ENCODE measurements around the gene EGLN1.
"Not testable (repeated sequence)": the region's sequence is repeated elsewhere in the genome, so short reads cannot be mapped to it uniquely, and the experiment has no call there.

EGLN1 gene

DNA sequence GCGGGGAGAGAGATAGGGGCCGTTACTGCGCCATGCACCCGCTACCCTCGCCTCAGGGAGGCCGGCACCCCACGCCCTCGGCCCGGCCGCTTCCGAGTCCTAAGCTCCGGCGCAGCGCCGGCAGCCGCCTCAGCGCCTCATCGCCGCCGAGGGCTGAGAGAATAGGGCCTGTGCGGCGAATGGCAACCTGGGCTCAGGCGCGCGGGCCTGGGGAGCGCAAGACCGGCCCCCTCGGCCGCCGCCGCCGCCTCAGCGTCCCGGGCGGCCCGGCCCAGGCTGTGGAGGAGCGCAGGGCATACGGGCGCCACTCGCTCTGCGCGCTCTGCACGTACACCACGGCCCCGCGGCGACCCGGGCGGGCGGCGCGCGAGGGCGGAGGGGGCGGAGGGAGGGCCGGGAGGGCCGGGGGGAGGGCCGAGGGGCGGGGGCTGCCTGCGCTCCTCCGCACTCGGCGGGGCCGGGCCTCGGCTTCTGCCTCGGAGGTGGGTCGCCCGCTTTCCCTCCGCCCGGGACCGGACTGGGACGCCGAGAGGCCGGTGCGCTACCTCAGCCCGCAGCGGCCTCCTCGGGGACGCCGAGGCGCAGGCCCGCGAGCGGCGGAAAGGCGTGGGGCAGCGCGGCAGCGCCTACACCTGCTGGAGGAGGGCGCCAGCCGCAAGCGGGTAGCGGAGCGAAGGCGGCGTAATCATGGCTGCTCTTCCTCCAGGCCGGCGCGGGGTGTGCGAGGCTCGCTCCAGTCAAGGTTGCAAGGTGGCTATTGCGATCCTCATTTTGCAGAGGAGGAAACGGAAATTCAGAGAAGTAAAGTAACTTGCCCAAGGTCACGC, at the start of gene EGLN1:
Gene EGLN1 (minus strand): TSS at position 317 of the 827 bp plus-strand sequence. CDS start 399 bp downstream, outside the sequence.
- Histone ChIP-seq H3K4me1 (ENCODE audit: control insufficient read depth, low read depth, low read length) (peaks cover 14% of the 10 kb centered on the region), H3K36me3 (ENCODE audit: control insufficient read depth, low read depth, low read length) (no peaks in the 10 kb centered on the region), H3K4me3 (ENCODE audit: low read length) (peak within 1 kb of the TSS; percentile 77), H3K27ac (ENCODE audit: low read length) (no peak within 1 kb of the TSS), H3K27me3 (ENCODE audit: control insufficient read depth, insufficient read depth, low read length) (peaks cover 79% of the 10 kb centered on the region), H3K9me3 (ENCODE audit: control insufficient read depth, low read depth, low read length) (no peaks in the 10 kb centered on the region), H3K9ac (ENCODE audit: low read length) (peak within 1 kb of the TSS; percentile 73)

DNA sequence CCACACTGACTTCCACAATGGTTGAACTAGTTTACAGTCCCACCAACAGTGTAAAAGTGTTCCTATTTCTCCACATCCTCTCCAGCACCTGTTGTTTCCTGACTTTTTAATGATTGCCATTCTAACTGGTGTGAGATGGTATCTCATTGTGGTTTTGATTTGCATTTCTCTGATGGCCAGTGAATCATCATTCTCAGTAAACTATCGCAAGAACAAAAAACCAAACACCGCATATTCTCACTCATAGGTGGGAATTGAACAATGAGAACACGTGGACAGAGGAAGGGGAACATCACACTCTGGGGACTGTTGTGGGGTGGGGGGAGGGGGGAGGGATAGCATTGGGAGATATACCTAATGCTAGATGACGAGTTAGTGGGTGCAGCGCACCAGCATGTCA, 49.4 kb upstream of the EGLN1 start:
- H3K9ac ChIP-seq (ENCODE audit: low read length); H3K27ac ChIP-seq (ENCODE audit: low read length); H3K4me1 ChIP-seq (ENCODE audit: control insufficient read depth, low read depth, low read length): not testable (repeated sequence)

DNA sequence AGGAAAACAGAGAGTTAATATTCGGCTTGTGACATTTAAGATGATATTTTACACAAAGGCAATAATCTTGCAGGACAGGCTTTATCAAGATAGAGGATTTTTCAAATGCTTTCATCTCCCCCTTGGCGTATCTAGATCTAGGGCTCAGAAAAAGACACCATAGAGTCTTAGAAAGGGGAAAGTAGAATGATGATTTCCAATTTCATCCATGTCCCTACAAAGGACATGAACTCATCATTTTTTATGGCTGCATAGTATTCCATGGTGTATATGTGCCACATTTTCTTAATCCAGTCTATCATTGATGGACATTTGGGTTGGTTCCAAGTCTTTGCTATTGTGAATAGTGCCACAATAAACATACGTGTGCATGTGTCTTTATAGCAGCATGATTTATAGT, 48.9 kb upstream of the EGLN1 start:
- not testable (repeated sequence) for H3K4me3 ChIP-seq (ENCODE audit: low read length); H3K27ac ChIP-seq (ENCODE audit: low read length); H3K4me1 ChIP-seq (ENCODE audit: control insufficient read depth, low read depth, low read length); H3K9me3 ChIP-seq (ENCODE audit: control insufficient read depth, low read depth, low read length); H3K36me3 ChIP-seq (ENCODE audit: control insufficient read depth, low read depth, low read length); H3K9ac ChIP-seq (ENCODE audit: low read length); H3K27me3 ChIP-seq (ENCODE audit: control insufficient read depth, insufficient read depth, low read length)

More for the DNA sequence above, 49.4 kb upstream of the EGLN1 start:
- not testable (repeated sequence) for H3K27me3 ChIP-seq (ENCODE audit: control insufficient read depth, insufficient read depth, low read length); H3K36me3 ChIP-seq (ENCODE audit: control insufficient read depth, low read depth, low read length); H3K4me3 ChIP-seq (ENCODE audit: low read length); H3K9me3 ChIP-seq (ENCODE audit: control insufficient read depth, low read depth, low read length)

DNA sequence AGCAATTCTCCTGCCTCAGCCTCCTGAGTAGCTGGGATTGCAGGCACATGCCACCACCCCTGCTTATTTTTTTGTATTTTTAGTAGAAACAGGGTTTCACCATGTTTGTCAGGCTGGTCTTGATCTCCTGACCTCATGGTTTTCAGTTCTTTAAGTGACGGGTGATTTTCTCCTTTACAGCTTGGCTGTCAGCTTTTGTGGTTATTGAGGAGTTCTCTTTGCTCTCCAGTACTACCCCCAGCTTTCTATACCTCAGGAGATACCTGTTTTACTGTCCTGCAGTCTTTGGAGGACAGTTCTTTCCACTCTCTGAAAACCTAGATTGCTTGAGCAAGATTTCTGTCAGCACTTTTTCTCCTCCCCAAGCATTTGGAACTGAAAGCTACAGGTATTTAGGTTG, 45.9 kb upstream of the EGLN1 start:
- H3K4me1 ChIP-seq (ENCODE audit: control insufficient read depth, low read depth, low read length): no peaks in the 10 kb centered on the region
- no peak overlapping the region for H3K4me3 ChIP-seq (ENCODE audit: low read length)
- no peak overlapping the region for H3K27ac ChIP-seq (ENCODE audit: low read length)
- H3K9me3 ChIP-seq (ENCODE audit: control insufficient read depth, low read depth, low read length): no peaks in the 10 kb centered on the region
- no peak overlapping the region for H3K9ac ChIP-seq (ENCODE audit: low read length)
- no peaks in the 10 kb centered on the region for H3K36me3 ChIP-seq (ENCODE audit: control insufficient read depth, low read depth, low read length)
- H3K27me3 ChIP-seq (ENCODE audit: control insufficient read depth, insufficient read depth, low read length): no peaks in the 10 kb centered on the region

DNA sequence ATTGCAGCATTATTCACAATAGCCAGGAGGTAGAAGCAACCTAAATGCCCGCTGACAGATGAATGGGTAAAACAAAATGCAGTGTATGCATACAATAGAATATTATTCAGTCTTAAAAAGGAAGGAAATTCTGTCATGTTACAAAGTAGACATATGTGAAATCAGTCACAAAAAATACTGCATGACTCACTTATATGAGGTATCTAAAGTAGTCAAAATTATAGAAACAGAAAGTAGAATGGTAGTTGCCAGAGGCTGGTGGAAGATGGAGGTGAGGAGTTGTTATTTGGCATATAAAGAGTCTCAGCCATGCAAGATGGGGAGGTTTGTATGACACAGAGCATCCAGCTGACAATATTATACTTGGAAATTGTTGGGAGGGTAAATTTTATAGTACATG, 43.0 kb upstream of the EGLN1 start:
- H3K27ac ChIP-seq (ENCODE audit: low read length): no peak overlapping the region
- H3K27me3 ChIP-seq (ENCODE audit: control insufficient read depth, insufficient read depth, low read length): no peaks in the 10 kb centered on the region
- H3K9me3 ChIP-seq (ENCODE audit: control insufficient read depth, low read depth, low read length): no peaks in the 10 kb centered on the region
- no peak overlapping the region for H3K4me3 ChIP-seq (ENCODE audit: low read length)
- no peaks in the 10 kb centered on the region for H3K4me1 ChIP-seq (ENCODE audit: control insufficient read depth, low read depth, low read length)
- H3K36me3 ChIP-seq (ENCODE audit: control insufficient read depth, low read depth, low read length): no peaks in the 10 kb centered on the region
- no peak overlapping the region for H3K9ac ChIP-seq (ENCODE audit: low read length)

DNA sequence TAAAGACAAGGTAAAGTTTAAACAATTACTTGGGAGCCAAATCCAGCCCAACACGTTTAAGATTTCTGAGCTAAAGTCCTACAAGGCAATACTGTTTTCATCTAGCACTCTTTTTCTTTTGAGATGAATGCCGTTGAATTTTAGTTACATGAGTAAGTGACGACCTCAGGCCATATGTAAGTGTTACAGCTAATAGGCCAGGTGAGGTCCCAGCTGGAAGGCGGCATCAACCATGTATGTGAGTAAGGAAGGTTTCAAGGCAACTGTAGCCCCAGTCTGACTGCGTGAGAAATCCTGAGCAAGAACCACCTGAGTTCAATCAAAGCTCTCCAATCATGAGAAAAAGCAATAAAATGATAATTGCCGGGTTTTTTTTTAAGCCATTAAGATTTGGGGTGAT, 41.5 kb upstream of the EGLN1 start:
- H3K27ac ChIP-seq (ENCODE audit: low read length): no peak overlapping the region
- H3K4me3 ChIP-seq (ENCODE audit: low read length): no peak overlapping the region
- no peaks in the 10 kb centered on the region for H3K4me1 ChIP-seq (ENCODE audit: control insufficient read depth, low read depth, low read length)
- H3K9ac ChIP-seq (ENCODE audit: low read length): no peak overlapping the region
- no peaks in the 10 kb centered on the region for H3K27me3 ChIP-seq (ENCODE audit: control insufficient read depth, insufficient read depth, low read length)
- no peaks in the 10 kb centered on the region for H3K9me3 ChIP-seq (ENCODE audit: control insufficient read depth, low read depth, low read length)
- no peaks in the 10 kb centered on the region for H3K36me3 ChIP-seq (ENCODE audit: control insufficient read depth, low read depth, low read length)

DNA sequence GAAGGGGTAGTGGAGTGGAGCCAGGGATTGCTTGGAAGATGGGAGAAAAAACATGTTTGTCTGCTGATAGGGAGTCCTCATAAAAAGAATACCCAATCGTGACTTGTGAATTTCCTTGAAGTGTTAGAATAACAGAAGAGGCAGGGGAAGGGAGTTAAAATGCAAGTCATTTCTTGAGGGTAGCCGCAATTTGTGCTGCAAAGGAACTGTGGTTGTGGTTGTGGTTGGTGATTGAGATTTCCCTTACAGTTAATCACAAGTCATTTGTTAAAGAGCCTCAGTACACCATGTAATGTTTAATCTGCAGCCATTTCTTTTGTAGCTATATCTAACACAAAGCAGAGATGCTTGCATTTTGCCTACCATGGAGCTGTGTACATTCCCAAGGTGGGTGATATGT, 38.5 kb upstream of the EGLN1 start:
- no peaks in the 10 kb centered on the region for H3K4me1 ChIP-seq (ENCODE audit: control insufficient read depth, low read depth, low read length)
- no peaks in the 10 kb centered on the region for H3K36me3 ChIP-seq (ENCODE audit: control insufficient read depth, low read depth, low read length)
- H3K9ac ChIP-seq (ENCODE audit: low read length): no peak overlapping the region
- no peaks in the 10 kb centered on the region for H3K9me3 ChIP-seq (ENCODE audit: control insufficient read depth, low read depth, low read length)
- H3K4me3 ChIP-seq (ENCODE audit: low read length): no peak overlapping the region
- no peak overlapping the region for H3K27ac ChIP-seq (ENCODE audit: low read length)
- no peaks in the 10 kb centered on the region for H3K27me3 ChIP-seq (ENCODE audit: control insufficient read depth, insufficient read depth, low read length)

DNA sequence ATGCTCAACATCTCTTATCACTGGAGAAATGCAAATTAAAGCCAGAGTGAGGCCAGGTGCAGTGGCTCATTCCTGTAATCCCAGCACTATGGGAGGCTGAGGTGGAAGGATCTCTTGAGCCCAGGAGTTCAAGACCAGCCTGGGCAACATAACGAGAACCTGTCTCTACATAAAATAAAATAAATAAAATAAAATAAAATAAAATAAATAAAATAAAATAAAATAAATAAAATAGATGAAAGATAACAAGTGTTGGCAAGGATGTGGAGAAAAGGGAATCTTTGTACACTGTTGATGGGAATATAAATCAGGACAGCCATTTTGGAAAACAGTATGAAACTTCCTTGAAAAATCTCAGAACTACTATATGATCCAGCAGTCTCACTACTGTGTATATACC, 37.4 kb upstream of the EGLN1 start:
- H3K9ac ChIP-seq (ENCODE audit: low read length); H3K36me3 ChIP-seq (ENCODE audit: control insufficient read depth, low read depth, low read length); H3K27me3 ChIP-seq (ENCODE audit: control insufficient read depth, insufficient read depth, low read length); H3K4me1 ChIP-seq (ENCODE audit: control insufficient read depth, low read depth, low read length); H3K27ac ChIP-seq (ENCODE audit: low read length); H3K4me3 ChIP-seq (ENCODE audit: low read length); H3K9me3 ChIP-seq (ENCODE audit: control insufficient read depth, low read depth, low read length): not testable (repeated sequence)

DNA sequence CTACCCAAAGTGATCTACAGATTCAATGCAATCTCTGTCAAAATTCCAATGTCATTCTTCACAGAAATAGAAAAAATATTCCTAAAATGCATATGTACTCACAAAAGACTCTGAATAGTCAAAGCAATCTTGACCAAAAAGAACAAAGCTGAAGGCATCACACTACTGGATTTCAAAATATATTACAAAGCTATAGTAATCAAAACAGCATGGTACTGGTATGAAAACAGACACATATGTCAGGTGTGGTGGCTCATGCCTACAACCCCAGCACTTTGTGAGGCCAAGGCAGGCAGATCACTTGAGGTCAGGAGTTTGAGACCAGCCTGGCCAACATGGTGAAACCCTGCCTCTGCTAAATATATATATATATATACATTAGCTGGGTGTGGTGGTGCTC, 35.9 kb upstream of the EGLN1 start:
- H3K4me1 ChIP-seq (ENCODE audit: control insufficient read depth, low read depth, low read length); H3K4me3 ChIP-seq (ENCODE audit: low read length); H3K9me3 ChIP-seq (ENCODE audit: control insufficient read depth, low read depth, low read length); H3K27me3 ChIP-seq (ENCODE audit: control insufficient read depth, insufficient read depth, low read length); H3K27ac ChIP-seq (ENCODE audit: low read length); H3K9ac ChIP-seq (ENCODE audit: low read length); H3K36me3 ChIP-seq (ENCODE audit: control insufficient read depth, low read depth, low read length): not testable (repeated sequence)

DNA sequence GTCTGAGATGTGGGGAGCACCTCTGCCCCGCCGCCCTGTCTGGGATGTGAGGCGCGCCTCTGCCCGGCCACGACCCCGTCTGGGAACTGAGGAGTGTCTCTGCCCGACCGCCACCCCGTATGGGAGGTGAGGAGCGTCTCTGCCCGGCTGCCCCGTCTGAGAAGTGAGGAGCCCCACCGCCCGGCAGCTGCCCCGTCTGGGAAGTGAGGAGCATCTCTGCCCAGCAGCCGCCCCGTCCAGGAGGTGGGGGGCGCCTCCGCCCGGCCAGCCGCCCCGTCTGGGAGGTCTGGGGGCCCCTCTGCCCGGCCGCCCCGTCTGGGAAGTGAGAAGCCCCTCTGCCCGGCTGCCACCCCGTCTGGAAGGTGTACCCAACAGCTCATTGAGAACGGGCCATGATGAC, 32.0 kb upstream of the EGLN1 start:
- H3K9ac ChIP-seq (ENCODE audit: low read length); H3K9me3 ChIP-seq (ENCODE audit: control insufficient read depth, low read depth, low read length); H3K36me3 ChIP-seq (ENCODE audit: control insufficient read depth, low read depth, low read length); H3K4me3 ChIP-seq (ENCODE audit: low read length); H3K4me1 ChIP-seq (ENCODE audit: control insufficient read depth, low read depth, low read length); H3K27ac ChIP-seq (ENCODE audit: low read length); H3K27me3 ChIP-seq (ENCODE audit: control insufficient read depth, insufficient read depth, low read length): not testable (repeated sequence)

DNA sequence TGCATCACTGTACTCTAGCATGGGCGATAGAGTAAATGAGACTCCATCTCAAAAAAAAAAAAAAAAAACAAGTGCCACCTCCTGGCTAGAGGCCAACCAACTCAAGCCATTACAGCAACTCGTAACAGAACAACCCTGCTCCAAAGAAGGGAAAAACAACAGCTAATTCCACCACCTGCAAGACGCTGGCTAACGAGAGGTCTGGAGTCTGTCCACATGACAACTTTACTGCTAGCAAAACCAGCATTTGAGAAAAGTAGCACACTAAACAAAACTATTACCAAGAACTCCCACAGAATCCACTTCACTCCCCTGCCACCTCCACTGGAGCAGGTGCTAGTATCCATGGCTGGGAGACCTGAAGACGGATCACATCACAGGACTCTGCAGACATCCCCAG, 24.1 kb upstream of the EGLN1 start:
- Histone ChIP-seq H3K27ac (ENCODE audit: low read length) (no peak overlapping the region), H3K4me1 (ENCODE audit: control insufficient read depth, low read depth, low read length) (no peaks in the 10 kb centered on the region), H3K4me3 (ENCODE audit: low read length) (no peak overlapping the region), H3K9me3 (ENCODE audit: control insufficient read depth, low read depth, low read length) (no peaks in the 10 kb centered on the region), H3K36me3 (ENCODE audit: control insufficient read depth, low read depth, low read length) (no peaks in the 10 kb centered on the region), H3K9ac (ENCODE audit: low read length) (no peak overlapping the region), H3K27me3 (ENCODE audit: control insufficient read depth, insufficient read depth, low read length) (no peaks in the 10 kb centered on the region)

DNA sequence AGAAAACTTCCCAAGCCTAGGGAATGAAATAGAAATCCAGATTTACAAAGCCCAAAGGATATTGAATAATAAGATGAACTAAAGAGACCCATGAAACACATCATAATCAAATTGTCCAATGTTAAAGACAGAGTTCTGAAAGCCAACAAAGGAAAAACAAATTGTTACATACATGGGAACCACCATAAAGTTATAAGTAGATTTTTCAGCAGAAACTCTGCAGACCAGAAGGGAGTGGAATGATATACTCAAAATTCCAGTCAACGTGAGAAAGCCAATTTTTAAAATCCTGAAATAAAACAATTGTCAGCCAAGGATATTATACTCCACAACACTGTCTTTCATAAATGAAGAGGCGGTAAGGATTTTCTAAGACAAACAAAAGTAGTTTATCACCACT, 22.0 kb upstream of the EGLN1 start:
- Histone ChIP-seq H3K27ac (ENCODE audit: low read length) (no peak overlapping the region), H3K4me1 (ENCODE audit: control insufficient read depth, low read depth, low read length) (no peaks in the 10 kb centered on the region), H3K27me3 (ENCODE audit: control insufficient read depth, insufficient read depth, low read length) (no peaks in the 10 kb centered on the region), H3K4me3 (ENCODE audit: low read length) (no peak overlapping the region), H3K9me3 (ENCODE audit: control insufficient read depth, low read depth, low read length) (no peaks in the 10 kb centered on the region), H3K36me3 (ENCODE audit: control insufficient read depth, low read depth, low read length) (no peaks in the 10 kb centered on the region), H3K9ac (ENCODE audit: low read length) (no peak overlapping the region)

Measured in iPS-18a (cell line).